Activated T-helper 17 cell treated with anti-CD3 and anti-CD28 coated beads, Interleukin-2, amount 50 U/mL, for 72 hours (primary cell): ENCODE measurements around the gene GRIN3B. TPM values are rescaled to one million over a fixed set of nuclear protein-coding genes. Genes with fewer than 3 reads are reported as not detected.

Experiments
- ATAC-seq: fragments of 150-1000 bp; cut with Tn5 transposase; replicated peaks from 2 replicates; pipeline ENCODE4 v1.10.0; 2021; ENCODE audit warnings: mild to moderate bottlenecking, moderate library complexity
- H3K27ac Mint-ChIP-seq: one replicate; pipeline ENCODE4 v1.8.0; 2022; ENCODE audit warnings: mixed read lengths
- H3K27me3 Mint-ChIP-seq: one replicate; pipeline ENCODE4 v1.8.0; 2022; ENCODE audit warnings: mixed read lengths
- H3K36me3 Mint-ChIP-seq: one replicate; pipeline ENCODE4 v1.8.0; 2022; ENCODE audit warnings: low read depth, mild to moderate bottlenecking, mixed read lengths
- H3K4me1 Mint-ChIP-seq: one replicate; pipeline ENCODE4 v1.8.0; 2022; ENCODE audit warnings: mixed read lengths
- H3K4me3 Mint-ChIP-seq: one replicate; pipeline ENCODE4 v1.8.0; 2022; ENCODE audit warnings: mild to moderate bottlenecking, mixed read lengths
- H3K9me3 Mint-ChIP-seq: one replicate; pipeline ENCODE4 v1.8.0; 2022; ENCODE audit warnings: mixed read lengths
- total RNA-seq, 2 donors: library from RNA; stranded (reverse); gene quantifications; one replicate each; pipeline ENCODE4 v1.2.3, GENCODE V29; 2022

The GRIN3B gene
- total RNA-seq, 2 donors from 2014 or later, result 0.21 TPM; not detected in 1

GRCh38 chr19:1041835-1042685, 41.8 kb downstream of the GRIN3B start:
- H3K27ac Mint-ChIP-seq, result peak overlapping the region; percentile 82
- ATAC-seq, result no peak
- H3K36me3 Mint-ChIP-seq, result peaks cover 27% of the 10 kb centered on the region
- H3K9me3 Mint-ChIP-seq, result no peaks in the 10 kb centered on the region
- H3K4me1 Mint-ChIP-seq, result peaks cover 21% of the 10 kb centered on the region
- H3K27me3 Mint-ChIP-seq, result no peaks in the 10 kb centered on the region
- peak overlapping the region; percentile 93 for H3K4me3 Mint-ChIP-seq

- Mint-ChIP-seq H3K27ac (no peak overlapping the region), H3K36me3 (peaks cover 19% of the 10 kb centered on the region), H3K27me3 (no peaks in the 10 kb centered on the region), H3K4me1 (peaks cover 15% of the 10 kb centered on the region), H3K4me3 (no peak overlapping the region), H3K9me3 (no peaks in the 10 kb centered on the region)
- ATAC-seq, result no peak
Observed at GRCh38 chr19:1042689-1043511, 42.7 kb downstream of the GRIN3B start.

GRCh38 chr19:1045247-1045603, 45.0 kb downstream of the GRIN3B start:
- H3K27me3 Mint-ChIP-seq, result no peaks in the 10 kb centered on the region
- H3K36me3 Mint-ChIP-seq, result peaks cover 6% of the 10 kb centered on the region
- peaks cover 4% of the 10 kb centered on the region for H3K4me1 Mint-ChIP-seq
- no peak overlapping the region for H3K27ac Mint-ChIP-seq
- peak; percentile 71 for ATAC-seq
- H3K4me3 Mint-ChIP-seq, result no peak overlapping the region
- no peaks in the 10 kb centered on the region for H3K9me3 Mint-ChIP-seq

- Mint-ChIP-seq H3K9me3 (no peaks in the 10 kb centered on the region), H3K4me3 (no peak overlapping the region), H3K27me3 (no peaks in the 10 kb centered on the region), H3K4me1 (no peaks in the 10 kb centered on the region), H3K36me3 (peaks cover 6% of the 10 kb centered on the region), H3K27ac (no peak overlapping the region)
- ATAC-seq, result no peak
Observed at GRCh38 chr19:1046117-1046626, 46.0 kb downstream of the GRIN3B start.

- H3K36me3 Mint-ChIP-seq, result peaks cover 6% of the 10 kb centered on the region
- H3K4me3 Mint-ChIP-seq, result no peak overlapping the region
- no peak for ATAC-seq
- H3K4me1 Mint-ChIP-seq, result peaks cover 4% of the 10 kb centered on the region
- H3K27me3 Mint-ChIP-seq, result no peaks in the 10 kb centered on the region
- no peak overlapping the region for H3K27ac Mint-ChIP-seq
- H3K9me3 Mint-ChIP-seq, result no peaks in the 10 kb centered on the region
Observed at GRCh38 chr19:1046836-1047695, 46.8 kb downstream of the GRIN3B start.

- Mint-ChIP-seq H3K27me3 (no peaks in the 10 kb centered on the region), H3K4me1 (peaks cover 4% of the 10 kb centered on the region), H3K9me3 (no peaks in the 10 kb centered on the region), H3K4me3 (no peak overlapping the region), H3K36me3 (peaks cover 6% of the 10 kb centered on the region), H3K27ac (no peak overlapping the region)
- ATAC-seq, result no peak
Observed at GRCh38 chr19:1047696-1048147, 47.5 kb downstream of the GRIN3B start.

- no peaks in the 10 kb centered on the region for H3K27me3 Mint-ChIP-seq
- peaks cover 4% of the 10 kb centered on the region for H3K4me1 Mint-ChIP-seq
- no peak for ATAC-seq
- H3K27ac Mint-ChIP-seq, result no peak overlapping the region
- H3K9me3 Mint-ChIP-seq, result no peaks in the 10 kb centered on the region
- H3K36me3 Mint-ChIP-seq, result peaks cover 6% of the 10 kb centered on the region
- H3K4me3 Mint-ChIP-seq, result no peak overlapping the region
Observed at GRCh38 chr19:1049106-1049505, 48.9 kb downstream of the GRIN3B start.

GRCh38 chr19:1049800-1050199, 49.6 kb downstream of the GRIN3B start:
- peaks cover 4% of the 10 kb centered on the region for H3K4me1 Mint-ChIP-seq
- H3K27me3 Mint-ChIP-seq, result no peaks in the 10 kb centered on the region
- H3K27ac Mint-ChIP-seq, result no peak overlapping the region
- H3K4me3 Mint-ChIP-seq, result no peak overlapping the region
- peaks cover 6% of the 10 kb centered on the region for H3K36me3 Mint-ChIP-seq
- no peak for ATAC-seq
- H3K9me3 Mint-ChIP-seq, result no peaks in the 10 kb centered on the region

- peaks cover under 1% of the 10 kb centered on the region for H3K36me3 Mint-ChIP-seq
- no peaks in the 10 kb centered on the region for H3K9me3 Mint-ChIP-seq
- no peak for ATAC-seq
- peaks cover 4% of the 10 kb centered on the region for H3K4me1 Mint-ChIP-seq
- peak overlapping the region; percentile 78 for H3K27ac Mint-ChIP-seq
- H3K27me3 Mint-ChIP-seq, result no peaks in the 10 kb centered on the region
- H3K4me3 Mint-ChIP-seq, result no peak overlapping the region
Observed at GRCh38 chr19:1050989-1051788, 51.0 kb downstream of the GRIN3B start.

- Mint-ChIP-seq H3K27me3 (no peaks in the 10 kb centered on the region), H3K4me3 (no peak overlapping the region), H3K4me1 (peaks cover 8% of the 10 kb centered on the region), H3K36me3 (peaks cover 6% of the 10 kb centered on the region), H3K27ac (peak overlapping the region; percentile 78), H3K9me3 (no peaks in the 10 kb centered on the region)
- ATAC-seq, result no peak
Observed at GRCh38 chr19:1051791-1052190, 51.6 kb downstream of the GRIN3B start.

GRCh38 chr19:1052349-1052975, 52.2 kb downstream of the GRIN3B start:
- no peak for ATAC-seq
- peaks cover 12% of the 10 kb centered on the region for H3K4me1 Mint-ChIP-seq
- no peaks in the 10 kb centered on the region for H3K9me3 Mint-ChIP-seq
- H3K4me3 Mint-ChIP-seq, result no peak overlapping the region
- H3K27me3 Mint-ChIP-seq, result no peaks in the 10 kb centered on the region
- peak overlapping the region; percentile 62 for H3K27ac Mint-ChIP-seq
- peaks cover 12% of the 10 kb centered on the region for H3K36me3 Mint-ChIP-seq

GRCh38 chr19:1053176-1054101, 53.2 kb downstream of the GRIN3B start:
- peaks cover 14% of the 10 kb centered on the region for H3K36me3 Mint-ChIP-seq
- H3K4me1 Mint-ChIP-seq, result peaks cover 19% of the 10 kb centered on the region
- H3K9me3 Mint-ChIP-seq, result no peaks in the 10 kb centered on the region
- no peaks in the 10 kb centered on the region for H3K27me3 Mint-ChIP-seq
- H3K4me3 Mint-ChIP-seq, result no peak overlapping the region
- peak overlapping the region; percentile 62 for H3K27ac Mint-ChIP-seq
- no peak for ATAC-seq
